GM23338 (cell line): ENCODE measurements around the gene H2AZ2.

Source experiments
- CREB1 ChIP-seq: fragments of 250-450 bp; sonication (Bioruptor Pico); IDR thresholded peaks from 2 replicates; pipeline ENCODE4 v1.5.0; 2020; ENCODE audit warnings: low read depth, mild to moderate bottlenecking, moderate library complexity
- EZH2 ChIP-seq: fragments of 200-600 bp; sonication (generic); IDR thresholded peaks from one replicate; pipeline ENCODE4 v1.8.0; 2017; ENCODE audit warnings: antibody characterized with exemption, mild to moderate bottlenecking, low read depth; ENCODE audit not compliant: unreplicated experiment
- EZH2phosphoT487 ChIP-seq: fragments of 200-600 bp; sonication (generic); IDR thresholded peaks from one replicate; pipeline ENCODE4 v1.8.1; 2018; ENCODE audit warnings: antibody characterized with exemption; ENCODE audit not compliant: unreplicated experiment
- JUNB ChIP-seq: IDR thresholded peaks from one replicate; pipeline ENCODE4 v1.6.1; 2016; ENCODE audit warnings: antibody characterized with exemption; ENCODE audit not compliant: unreplicated experiment
- POLR2AphosphoS5 ChIP-seq: IDR thresholded peaks from 2 replicates; pipeline ENCODE4 v1.6.1; 2016; ENCODE audit warnings: antibody characterized with exemption, low read depth
- STAT1 ChIP-seq: IDR thresholded peaks from one replicate; pipeline ENCODE4 v1.6.1; 2016; ENCODE audit warnings: antibody characterized with exemption; ENCODE audit not compliant: unreplicated experiment
- ZNF114 ChIP-seq: fragments of 250-450 bp; sonication (Bioruptor Pico); IDR thresholded peaks from 2 replicates; pipeline ENCODE4 v1.5.0; 2020; ENCODE audit warnings: mild to moderate bottlenecking, moderate library complexity
- TF ChIP-seq, protein P1 (sequence below), 2 experiments: fragments of 200-600 bp in 1 of 2; sonication (generic) in 1 of 2; conservative IDR thresholded peaks; 2 replicates each; pipeline versions ENCODE4 v1.5.1 to v1.6.1; 2016 to 2017; ENCODE audit warnings: antibody characterized with exemption in 2 of 2, low read depth in 2 of 2, mild to moderate bottlenecking in 2 of 2, moderate library complexity in 1 of 2
- TF ChIP-seq, protein P2 (sequence below): IDR thresholded peaks from one replicate; pipeline ENCODE4 v1.6.1; 2018; ENCODE audit warnings: antibody characterized with exemption; ENCODE audit not compliant: unreplicated experiment
- TF ChIP-seq, protein P3 (sequence below): IDR thresholded peaks from 2 replicates; pipeline ENCODE4 v1.6.1; 2016; ENCODE audit warnings: antibody characterized with exemption
- TF ChIP-seq, protein P4 (sequence below): fragments of 250-450 bp; sonication (Bioruptor Pico); IDR thresholded peaks from 2 replicates; pipeline ENCODE4 v1.5.0; 2020; ENCODE audit warnings: mild to moderate bottlenecking, moderate library complexity

DNA sequence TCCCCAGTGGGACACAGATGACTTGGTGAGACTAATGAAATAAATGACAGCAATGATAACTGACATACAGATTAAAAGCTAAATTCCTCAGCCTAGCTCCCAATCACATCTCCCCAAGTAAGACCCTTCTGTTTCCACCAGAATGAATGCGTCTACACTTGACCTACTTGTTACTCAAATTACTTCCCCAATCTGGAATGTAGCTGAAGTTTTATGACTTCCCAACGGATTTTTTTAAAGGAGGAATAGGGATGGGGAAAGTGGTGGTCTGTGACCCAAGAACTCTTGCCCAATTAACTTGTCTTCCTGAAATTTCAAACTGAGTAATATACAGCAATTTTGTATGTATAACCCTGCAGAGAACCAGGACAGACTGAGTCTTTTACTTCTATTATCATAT, 9.1 kb downstream of the H2AZ2 start:
- TF ChIP-seq, protein P1, sequence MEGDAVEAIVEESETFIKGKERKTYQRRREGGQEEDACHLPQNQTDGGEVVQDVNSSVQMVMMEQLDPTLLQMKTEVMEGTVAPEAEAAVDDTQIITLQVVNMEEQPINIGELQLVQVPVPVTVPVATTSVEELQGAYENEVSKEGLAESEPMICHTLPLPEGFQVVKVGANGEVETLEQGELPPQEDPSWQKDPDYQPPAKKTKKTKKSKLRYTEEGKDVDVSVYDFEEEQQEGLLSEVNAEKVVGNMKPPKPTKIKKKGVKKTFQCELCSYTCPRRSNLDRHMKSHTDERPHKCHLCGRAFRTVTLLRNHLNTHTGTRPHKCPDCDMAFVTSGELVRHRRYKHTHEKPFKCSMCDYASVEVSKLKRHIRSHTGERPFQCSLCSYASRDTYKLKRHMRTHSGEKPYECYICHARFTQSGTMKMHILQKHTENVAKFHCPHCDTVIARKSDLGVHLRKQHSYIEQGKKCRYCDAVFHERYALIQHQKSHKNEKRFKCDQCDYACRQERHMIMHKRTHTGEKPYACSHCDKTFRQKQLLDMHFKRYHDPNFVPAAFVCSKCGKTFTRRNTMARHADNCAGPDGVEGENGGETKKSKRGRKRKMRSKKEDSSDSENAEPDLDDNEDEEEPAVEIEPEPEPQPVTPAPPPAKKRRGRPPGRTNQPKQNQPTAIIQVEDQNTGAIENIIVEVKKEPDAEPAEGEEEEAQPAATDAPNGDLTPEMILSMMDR (conservative IDR thresholded peaks at IDR 0.05; ENCODE audit: low read depth in 2 of 2): no peak
- TF ChIP-seq JUNB (no peak), EZH2 (no peak), POLR2AphosphoS5 (no peak), CREB1 (CRISPR knock-in tag) (no peak), ZNF114 (CRISPR knock-in tag) (no peak), EZH2phosphoT487 (no peak), STAT1 (no peak)
- TF ChIP-seq, protein P2, sequence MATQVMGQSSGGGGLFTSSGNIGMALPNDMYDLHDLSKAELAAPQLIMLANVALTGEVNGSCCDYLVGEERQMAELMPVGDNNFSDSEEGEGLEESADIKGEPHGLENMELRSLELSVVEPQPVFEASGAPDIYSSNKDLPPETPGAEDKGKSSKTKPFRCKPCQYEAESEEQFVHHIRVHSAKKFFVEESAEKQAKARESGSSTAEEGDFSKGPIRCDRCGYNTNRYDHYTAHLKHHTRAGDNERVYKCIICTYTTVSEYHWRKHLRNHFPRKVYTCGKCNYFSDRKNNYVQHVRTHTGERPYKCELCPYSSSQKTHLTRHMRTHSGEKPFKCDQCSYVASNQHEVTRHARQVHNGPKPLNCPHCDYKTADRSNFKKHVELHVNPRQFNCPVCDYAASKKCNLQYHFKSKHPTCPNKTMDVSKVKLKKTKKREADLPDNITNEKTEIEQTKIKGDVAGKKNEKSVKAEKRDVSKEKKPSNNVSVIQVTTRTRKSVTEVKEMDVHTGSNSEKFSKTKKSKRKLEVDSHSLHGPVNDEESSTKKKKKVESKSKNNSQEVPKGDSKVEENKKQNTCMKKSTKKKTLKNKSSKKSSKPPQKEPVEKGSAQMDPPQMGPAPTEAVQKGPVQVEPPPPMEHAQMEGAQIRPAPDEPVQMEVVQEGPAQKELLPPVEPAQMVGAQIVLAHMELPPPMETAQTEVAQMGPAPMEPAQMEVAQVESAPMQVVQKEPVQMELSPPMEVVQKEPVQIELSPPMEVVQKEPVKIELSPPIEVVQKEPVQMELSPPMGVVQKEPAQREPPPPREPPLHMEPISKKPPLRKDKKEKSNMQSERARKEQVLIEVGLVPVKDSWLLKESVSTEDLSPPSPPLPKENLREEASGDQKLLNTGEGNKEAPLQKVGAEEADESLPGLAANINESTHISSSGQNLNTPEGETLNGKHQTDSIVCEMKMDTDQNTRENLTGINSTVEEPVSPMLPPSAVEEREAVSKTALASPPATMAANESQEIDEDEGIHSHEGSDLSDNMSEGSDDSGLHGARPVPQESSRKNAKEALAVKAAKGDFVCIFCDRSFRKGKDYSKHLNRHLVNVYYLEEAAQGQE: no peak
- TF ChIP-seq, protein P3, sequence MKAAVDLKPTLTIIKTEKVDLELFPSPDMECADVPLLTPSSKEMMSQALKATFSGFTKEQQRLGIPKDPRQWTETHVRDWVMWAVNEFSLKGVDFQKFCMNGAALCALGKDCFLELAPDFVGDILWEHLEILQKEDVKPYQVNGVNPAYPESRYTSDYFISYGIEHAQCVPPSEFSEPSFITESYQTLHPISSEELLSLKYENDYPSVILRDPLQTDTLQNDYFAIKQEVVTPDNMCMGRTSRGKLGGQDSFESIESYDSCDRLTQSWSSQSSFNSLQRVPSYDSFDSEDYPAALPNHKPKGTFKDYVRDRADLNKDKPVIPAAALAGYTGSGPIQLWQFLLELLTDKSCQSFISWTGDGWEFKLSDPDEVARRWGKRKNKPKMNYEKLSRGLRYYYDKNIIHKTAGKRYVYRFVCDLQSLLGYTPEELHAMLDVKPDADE: no peak
- TF ChIP-seq, protein P4, sequence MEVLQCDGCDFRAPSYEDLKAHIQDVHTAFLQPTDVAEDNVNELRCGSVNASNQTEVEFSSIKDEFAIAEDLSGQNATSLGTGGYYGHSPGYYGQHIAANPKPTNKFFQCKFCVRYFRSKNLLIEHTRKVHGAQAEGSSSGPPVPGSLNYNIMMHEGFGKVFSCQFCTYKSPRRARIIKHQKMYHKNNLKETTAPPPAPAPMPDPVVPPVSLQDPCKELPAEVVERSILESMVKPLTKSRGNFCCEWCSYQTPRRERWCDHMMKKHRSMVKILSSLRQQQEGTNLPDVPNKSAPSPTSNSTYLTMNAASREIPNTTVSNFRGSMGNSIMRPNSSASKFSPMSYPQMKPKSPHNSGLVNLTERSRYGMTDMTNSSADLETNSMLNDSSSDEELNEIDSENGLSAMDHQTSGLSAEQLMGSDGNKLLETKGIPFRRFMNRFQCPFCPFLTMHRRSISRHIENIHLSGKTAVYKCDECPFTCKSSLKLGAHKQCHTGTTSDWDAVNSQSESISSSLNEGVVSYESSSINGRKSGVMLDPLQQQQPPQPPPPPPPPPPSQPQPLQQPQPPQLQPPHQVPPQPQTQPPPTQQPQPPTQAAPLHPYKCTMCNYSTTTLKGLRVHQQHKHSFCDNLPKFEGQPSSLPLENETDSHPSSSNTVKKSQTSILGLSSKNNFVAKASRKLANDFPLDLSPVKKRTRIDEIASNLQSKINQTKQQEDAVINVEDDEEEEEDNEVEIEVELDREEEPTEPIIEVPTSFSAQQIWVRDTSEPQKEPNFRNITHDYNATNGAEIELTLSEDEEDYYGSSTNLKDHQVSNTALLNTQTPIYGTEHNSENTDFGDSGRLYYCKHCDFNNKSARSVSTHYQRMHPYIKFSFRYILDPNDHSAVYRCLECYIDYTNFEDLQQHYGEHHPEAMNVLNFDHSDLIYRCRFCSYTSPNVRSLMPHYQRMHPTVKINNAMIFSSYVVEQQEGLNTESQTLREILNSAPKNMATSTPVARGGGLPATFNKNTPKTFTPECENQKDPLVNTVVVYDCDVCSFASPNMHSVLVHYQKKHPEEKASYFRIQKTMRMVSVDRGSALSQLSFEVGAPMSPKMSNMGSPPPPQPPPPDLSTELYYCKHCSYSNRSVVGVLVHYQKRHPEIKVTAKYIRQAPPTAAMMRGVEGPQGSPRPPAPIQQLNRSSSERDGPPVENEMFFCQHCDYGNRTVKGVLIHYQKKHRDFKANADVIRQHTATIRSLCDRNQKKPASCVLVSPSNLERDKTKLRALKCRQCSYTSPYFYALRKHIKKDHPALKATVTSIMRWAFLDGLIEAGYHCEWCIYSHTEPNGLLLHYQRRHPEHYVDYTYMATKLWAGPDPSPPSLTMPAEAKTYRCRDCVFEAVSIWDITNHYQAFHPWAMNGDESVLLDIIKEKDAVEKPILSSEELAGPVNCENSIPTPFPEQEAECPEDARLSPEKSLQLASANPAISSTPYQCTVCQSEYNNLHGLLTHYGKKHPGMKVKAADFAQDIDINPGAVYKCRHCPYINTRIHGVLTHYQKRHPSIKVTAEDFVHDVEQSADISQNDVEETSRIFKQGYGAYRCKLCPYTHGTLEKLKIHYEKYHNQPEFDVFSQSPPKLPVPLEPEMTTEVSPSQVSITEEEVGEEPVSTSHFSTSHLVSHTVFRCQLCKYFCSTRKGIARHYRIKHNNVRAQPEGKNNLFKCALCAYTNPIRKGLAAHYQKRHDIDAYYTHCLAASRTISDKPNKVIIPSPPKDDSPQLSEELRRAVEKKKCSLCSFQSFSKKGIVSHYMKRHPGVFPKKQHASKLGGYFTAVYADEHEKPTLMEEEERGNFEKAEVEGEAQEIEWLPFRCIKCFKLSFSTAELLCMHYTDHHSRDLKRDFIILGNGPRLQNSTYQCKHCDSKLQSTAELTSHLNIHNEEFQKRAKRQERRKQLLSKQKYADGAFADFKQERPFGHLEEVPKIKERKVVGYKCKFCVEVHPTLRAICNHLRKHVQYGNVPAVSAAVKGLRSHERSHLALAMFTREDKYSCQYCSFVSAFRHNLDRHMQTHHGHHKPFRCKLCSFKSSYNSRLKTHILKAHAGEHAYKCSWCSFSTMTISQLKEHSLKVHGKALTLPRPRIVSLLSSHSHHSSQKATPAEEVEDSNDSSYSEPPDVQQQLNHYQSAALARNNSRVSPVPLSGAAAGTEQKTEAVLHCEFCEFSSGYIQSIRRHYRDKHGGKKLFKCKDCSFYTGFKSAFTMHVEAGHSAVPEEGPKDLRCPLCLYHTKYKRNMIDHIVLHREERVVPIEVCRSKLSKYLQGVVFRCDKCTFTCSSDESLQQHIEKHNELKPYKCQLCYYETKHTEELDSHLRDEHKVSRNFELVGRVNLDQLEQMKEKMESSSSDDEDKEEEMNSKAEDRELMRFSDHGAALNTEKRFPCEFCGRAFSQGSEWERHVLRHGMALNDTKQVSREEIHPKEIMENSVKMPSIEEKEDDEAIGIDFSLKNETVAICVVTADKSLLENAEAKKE (CRISPR knock-in tag): no peak
